HuH-7.5 (cell line): ENCODE measurements around the gene GNG12.

Source experiments
- DNase-seq: peaks from one replicate; pipeline ENCODE4 v3.0.0; 2011; ENCODE audit warnings: low spot score

The GNG12 gene

DNA sequence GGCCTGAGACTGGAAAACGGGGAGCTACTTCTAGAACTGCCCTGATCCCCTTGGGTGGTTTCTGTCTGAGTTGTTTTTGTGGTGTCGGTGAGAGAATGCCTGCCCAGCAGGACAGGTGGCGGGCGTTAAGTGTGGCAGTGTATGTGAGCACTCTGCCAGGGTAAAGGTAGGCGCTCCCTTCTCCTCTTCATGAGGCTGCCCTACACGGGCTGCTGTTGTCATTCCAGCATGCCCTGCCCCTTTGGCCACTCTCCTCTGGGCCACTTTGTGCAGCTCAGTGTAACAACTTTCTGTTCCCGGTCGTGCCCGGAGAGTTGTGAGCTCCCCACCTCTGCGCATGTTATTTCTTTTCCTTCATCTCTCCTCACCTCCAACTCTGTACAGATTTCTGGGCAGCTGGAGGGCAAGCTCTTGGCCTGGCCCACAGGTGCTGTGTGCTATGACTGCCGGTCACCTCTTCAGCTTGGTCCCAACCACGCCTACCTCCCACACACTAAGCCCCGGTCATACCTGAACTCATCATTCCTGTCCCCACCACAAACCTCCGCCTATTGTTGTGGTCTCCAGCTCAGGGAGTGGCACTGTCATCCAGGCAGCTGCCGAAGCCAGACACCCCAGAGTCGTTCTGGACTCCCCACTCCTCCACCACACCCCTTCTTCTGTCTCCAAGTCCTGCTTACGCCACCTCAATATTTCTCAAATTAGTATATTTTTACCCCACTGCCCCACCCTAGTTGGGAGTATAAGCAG, 79.3 kb downstream of the GNG12 start:
- no peak for DNase-seq

- no peak for DNase-seq
Observed at GRCh38 chr1:67752306-67752705, 81.0 kb downstream of the GNG12 start.

DNA sequence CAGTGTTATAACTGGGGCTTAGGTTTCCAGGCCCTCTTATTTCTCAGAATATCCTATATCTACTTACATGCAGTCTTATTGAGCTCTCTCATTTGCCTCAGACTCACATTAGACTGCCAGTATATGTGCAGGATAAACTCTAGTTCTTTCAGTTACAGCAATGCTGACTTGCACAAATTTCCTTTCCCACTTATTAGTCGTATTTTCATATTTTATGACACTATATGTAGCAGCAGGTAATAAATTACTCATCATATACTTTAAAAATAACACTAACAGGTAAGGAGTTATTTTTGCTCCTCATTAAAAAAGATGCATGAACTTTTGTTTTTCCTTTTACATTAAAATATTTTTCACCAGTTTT, 82.6 kb downstream of the GNG12 start:
- no peak for DNase-seq

- no peak for DNase-seq
Observed at GRCh38 chr1:67749844-67750690, 83.2 kb downstream of the GNG12 start.

GRCh38 chr1:67749263-67749843, 83.9 kb downstream of the GNG12 start:
- no peak for DNase-seq

- DNase-seq: peak; percentile 11
Observed at GRCh38 chr1:67748630-67749029, 84.6 kb downstream of the GNG12 start.

DNA sequence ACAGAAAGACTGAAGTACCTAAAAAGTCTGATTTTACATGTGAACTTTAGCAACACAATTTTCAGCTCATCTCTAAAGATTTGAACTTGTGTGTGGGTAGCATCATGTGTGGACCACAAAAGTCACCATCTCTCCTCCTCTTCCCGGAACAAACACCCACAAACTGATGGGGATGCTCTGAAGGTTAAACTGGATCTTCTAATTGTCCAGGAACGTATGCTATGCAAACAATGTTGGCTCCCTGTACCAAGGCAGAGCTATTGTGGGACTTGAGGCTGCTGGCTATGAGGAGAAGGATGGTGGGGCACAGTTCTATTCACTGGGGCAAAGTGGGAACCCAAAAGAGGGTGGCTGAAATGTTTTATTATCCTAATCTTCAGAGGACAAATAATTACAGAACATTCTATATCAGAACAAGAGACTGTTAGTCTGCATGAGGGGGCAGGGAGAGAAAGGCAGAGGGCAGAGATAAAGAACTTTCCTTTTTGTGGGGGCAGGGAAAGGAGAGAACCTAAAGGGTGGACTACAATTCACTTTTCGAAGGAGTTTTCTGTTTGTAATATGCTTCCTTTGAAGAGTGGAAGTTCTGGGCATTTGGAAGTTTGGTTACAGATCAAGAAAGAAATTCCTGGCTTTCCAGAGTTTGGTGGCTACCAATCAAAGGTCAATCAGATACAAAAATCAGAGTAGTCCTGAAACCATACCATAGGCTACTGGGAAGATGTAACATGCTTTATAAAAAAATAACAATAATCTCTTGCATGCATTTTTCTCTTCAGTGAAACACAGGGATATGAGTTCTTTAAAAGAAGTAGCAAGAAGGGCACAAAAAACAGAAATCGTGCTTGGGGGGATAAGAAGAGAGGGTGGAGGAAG, 85.4 kb downstream of the GNG12 start:
- no peak for DNase-seq

DNA sequence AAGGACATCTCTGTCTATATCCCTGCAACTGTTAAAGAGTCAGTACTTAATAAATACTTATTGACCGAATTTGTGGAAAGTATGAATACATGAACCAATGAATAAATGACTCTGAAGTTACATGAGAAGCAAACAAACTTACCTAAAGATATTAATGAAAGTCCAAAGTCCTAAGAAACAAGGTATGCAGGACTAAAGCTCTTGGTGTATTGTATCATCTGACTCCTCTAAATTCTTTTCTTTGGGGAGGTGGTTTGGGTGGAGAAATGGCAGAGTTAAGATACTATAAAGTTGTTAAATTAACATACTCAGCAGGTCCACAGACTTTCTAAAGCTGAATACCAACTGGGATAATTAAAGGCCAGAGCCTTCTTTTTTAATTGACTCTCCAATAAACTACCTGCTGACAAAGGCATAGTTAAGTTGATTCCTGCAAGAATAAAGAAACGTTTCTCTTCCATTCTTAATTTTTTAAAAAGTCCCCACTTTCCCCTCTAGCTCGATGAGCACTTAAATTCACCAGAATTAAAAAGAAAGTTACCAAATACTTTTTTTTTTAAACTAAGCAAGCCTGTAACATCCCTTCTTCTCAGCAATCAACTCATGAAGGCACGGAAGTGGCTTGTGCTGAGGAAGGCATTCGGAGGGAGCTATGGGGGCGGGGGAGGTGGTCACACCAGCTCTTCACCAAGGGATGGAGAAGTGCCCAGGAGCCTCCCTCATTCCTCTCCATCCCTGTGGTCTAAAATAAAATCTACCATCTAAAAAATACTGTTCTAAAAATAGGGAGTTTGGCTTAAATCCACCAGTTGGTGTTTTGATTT, 87.2 kb downstream of the GNG12 start:
- no peak for DNase-seq

DNA sequence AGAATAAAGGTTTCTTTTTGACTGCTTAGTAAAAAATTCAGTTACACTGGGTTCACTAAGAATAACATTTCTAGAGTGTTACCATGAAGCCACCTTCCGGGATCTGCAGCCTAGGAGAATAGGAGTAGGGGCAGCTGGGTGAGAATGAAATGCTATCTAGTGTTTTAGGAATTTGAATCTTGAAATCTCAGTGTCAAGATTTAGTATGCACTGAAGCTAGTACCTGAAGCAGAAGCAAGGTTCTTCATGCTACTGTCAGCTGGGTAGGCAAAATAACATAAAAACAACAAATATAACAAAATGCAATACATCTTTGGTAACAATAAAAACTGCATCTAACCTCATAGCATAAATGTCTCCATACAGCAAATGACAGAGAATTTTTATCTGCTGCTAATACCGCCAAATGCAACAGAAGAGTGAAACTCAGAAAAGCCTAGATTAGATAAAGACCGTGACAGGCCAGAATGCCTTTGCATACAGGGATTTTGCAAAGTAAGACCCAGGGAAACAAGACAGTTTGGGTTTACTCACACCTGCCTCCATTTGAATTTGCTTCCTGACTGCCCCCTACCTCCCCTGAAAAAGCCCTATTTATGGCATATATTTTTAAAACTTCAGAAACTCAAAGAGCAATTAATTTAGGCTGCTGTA, 90.1 kb downstream of the GNG12 start:
- no peak for DNase-seq

GRCh38 chr1:67741736-67742135, 91.5 kb downstream of the GNG12 start:
- no peak for DNase-seq

- no peak for DNase-seq
Observed at GRCh38 chr1:67741121-67741520, 92.1 kb downstream of the GNG12 start.

DNA sequence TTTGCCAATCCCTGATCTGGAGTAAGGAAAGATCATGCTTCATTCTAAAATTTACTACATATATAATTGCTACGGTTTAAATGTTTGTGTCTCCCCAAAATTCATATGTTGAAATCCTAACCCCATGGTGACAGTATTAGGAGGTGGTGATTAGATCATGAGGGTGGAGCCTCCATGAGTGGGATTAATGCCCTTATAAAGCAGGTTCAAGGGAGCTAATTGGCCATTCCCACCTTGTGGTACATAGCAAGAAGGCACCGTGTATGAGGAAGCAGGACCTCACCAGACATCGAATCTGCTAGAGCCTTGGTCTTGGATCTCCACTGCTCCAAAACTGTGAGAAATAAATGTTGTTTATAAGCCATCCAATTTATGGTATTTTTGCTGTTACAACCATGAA, 92.7 kb downstream of the GNG12 start:
- no peak for DNase-seq

GRCh38 chr1:67739361-67739760, 93.9 kb downstream of the GNG12 start:
- DNase-seq: no peak

- no peak for DNase-seq
Observed at GRCh38 chr1:67738401-67738800, 94.9 kb downstream of the GNG12 start.

GRCh38 chr1:67737875-67738274, 95.4 kb downstream of the GNG12 start:
- DNase-seq: no peak

DNA sequence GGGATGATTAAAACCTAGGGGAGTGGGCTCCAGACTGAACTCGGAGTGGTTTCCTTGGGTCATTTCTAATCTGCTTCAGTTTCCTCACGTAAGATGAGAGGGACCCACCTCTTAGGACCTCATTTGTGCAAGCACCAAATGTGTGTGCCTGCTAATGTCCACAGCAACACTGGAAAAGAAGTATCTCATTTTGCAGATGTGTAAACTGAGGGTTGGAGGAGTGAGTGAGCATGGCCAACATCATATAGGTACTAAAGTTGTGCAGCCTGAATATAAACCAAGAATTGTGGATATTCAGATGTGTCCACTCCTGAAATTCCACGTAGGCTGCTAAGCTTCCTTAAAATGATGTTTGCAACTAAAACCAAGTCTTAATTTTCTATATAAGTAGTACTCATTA, 96.5 kb downstream of the GNG12 start:
- DNase-seq: no peak

DNA sequence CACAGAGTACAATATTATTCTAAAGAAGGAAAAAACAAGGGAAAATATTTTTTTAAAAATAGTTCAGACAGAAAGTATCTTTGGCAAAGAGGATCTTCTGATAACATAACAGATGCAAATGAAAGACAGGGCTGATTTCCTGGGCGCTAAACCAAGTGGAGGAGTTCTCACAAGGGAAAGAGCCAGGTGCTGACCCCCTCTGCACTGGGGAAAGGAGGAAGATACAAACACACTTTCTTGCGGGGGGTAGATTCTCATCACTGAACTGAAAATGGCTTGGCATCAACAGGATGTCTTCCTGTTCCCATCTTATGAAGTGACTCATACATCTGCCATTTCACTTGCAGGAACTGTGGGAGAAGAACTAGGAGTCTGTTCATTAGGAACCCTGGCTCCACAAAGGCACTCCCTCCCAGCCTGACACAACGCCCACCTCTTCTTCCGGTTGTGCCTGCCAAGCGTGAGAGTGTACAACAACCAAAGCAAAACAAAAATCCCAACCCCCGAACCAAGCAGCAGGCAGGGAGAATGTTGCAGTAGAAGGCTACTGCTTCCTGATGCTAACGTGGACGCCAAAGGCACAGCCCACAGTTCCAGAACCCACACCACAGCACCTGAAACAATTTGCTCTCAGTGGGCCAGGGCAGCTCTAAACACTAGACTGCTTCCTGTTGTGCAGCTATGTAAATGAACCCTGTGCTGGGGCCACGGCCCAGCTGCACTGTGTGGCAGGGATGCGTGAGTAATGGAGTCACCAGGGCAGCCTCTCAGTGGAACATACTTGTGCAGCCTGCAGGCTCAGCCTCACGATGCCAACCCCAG, 97.2 kb downstream of the GNG12 start:
- no peak for DNase-seq

DNA sequence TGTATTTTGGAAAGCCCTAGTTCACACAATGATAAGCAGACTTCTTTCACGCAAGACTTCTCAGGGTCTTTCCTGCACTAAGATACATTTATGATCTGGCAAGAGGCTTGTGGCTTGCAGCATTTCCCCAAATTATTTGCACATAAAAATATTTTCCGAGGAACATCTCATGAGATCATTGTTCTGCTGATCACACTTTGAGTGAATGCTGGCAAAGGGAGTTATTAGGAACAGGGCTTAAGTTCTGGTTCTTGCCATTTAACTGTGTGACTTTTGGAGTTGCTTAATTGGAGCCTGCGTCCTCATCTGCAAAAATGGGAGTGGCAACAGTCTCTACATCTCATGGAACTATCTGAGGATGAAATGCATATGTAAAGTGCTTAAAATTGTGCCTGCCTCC, 98.1 kb downstream of the GNG12 start:
- no peak for DNase-seq

GRCh38 chr1:67734323-67734690, 99.0 kb downstream of the GNG12 start:
- no peak for DNase-seq
